Measurements from ENCODE around the gene GAS7.

The GAS7 gene

GRCh38 chr17:10072556-10073425, 125.6 kb downstream of the GAS7 start:
- Histone ChIP-seq H3K4me1 (ENCODE audit: control insufficient read depth, insufficient read depth, low read length) (peaks cover 14% of the 10 kb centered on the region), H3K9me3 (ENCODE audit: control insufficient read depth in 2 of 2, low read length in 2 of 2) (no peaks in the 10 kb centered on the region), H3K36me3 (ENCODE audit: control insufficient read depth in 2 of 2, insufficient read depth in 2 of 2, low read length in 2 of 2) (no peaks in the 10 kb centered on the region), H3K27me3 (ENCODE audit: control insufficient read depth in 1 of 2, insufficient read depth in 2 of 2, low read length in 2 of 2) (no peaks in the 10 kb centered on the region), H3K9ac (ENCODE audit: low read length in 2 of 2) (no peak overlapping the region), H3K4me3 (ENCODE audit: low read length in 2 of 2) (no peak overlapping the region), H3K27ac (ENCODE audit: low read length) (no peak overlapping the region)

GRCh38 chr17:10072086-10072485, 126.3 kb downstream of the GAS7 start:
- Histone ChIP-seq H3K4me1 (ENCODE audit: control insufficient read depth, insufficient read depth, low read length) (peaks cover 14% of the 10 kb centered on the region), H3K36me3 (ENCODE audit: control insufficient read depth in 2 of 2, insufficient read depth in 2 of 2, low read length in 2 of 2) (no peaks in the 10 kb centered on the region), H3K9me3 (ENCODE audit: control insufficient read depth in 2 of 2, low read length in 2 of 2) (no peaks in the 10 kb centered on the region), H3K9ac (ENCODE audit: low read length in 2 of 2) (no peak overlapping the region), H3K27me3 (ENCODE audit: control insufficient read depth in 1 of 2, insufficient read depth in 2 of 2, low read length in 2 of 2) (no peaks in the 10 kb centered on the region), H3K4me3 (ENCODE audit: low read length in 2 of 2) (no peak overlapping the region), H3K27ac (ENCODE audit: low read length) (no peak overlapping the region)

GRCh38 chr17:10071141-10071540, 127.3 kb downstream of the GAS7 start:
- H3K9me3 ChIP-seq (ENCODE audit: control insufficient read depth in 2 of 2, low read length in 2 of 2) = no peaks in the 10 kb centered on the region
- H3K27me3 ChIP-seq (ENCODE audit: control insufficient read depth in 1 of 2, insufficient read depth in 2 of 2, low read length in 2 of 2) = no peaks in the 10 kb centered on the region
- no peak overlapping the region for H3K4me3 ChIP-seq (ENCODE audit: low read length in 2 of 2)
- peaks cover 14% of the 10 kb centered on the region for H3K4me1 ChIP-seq (ENCODE audit: control insufficient read depth, insufficient read depth, low read length)
- no peak overlapping the region for H3K27ac ChIP-seq (ENCODE audit: low read length)
- no peak overlapping the region for H3K9ac ChIP-seq (ENCODE audit: low read length in 2 of 2)
- H3K36me3 ChIP-seq (ENCODE audit: control insufficient read depth in 2 of 2, insufficient read depth in 2 of 2, low read length in 2 of 2) = no peaks in the 10 kb centered on the region

GRCh38 chr17:10070690-10071089, 127.7 kb downstream of the GAS7 start:
- Histone ChIP-seq H3K27me3 (ENCODE audit: control insufficient read depth in 1 of 2, insufficient read depth in 2 of 2, low read length in 2 of 2) (no peaks in the 10 kb centered on the region), H3K9ac (ENCODE audit: low read length in 2 of 2) (no peak overlapping the region), H3K27ac (ENCODE audit: low read length) (no peak overlapping the region), H3K9me3 (ENCODE audit: control insufficient read depth in 2 of 2, low read length in 2 of 2) (no peaks in the 10 kb centered on the region), H3K4me1 (ENCODE audit: control insufficient read depth, insufficient read depth, low read length) (peaks cover 14% of the 10 kb centered on the region), H3K4me3 (ENCODE audit: low read length in 2 of 2) (no peak overlapping the region), H3K36me3 (ENCODE audit: control insufficient read depth in 2 of 2, insufficient read depth in 2 of 2, low read length in 2 of 2) (no peaks in the 10 kb centered on the region)

- Histone ChIP-seq H3K27ac (ENCODE audit: low read length) (peak overlapping the region; percentile 67), H3K9ac (ENCODE audit: low read length in 2 of 2) (no peak overlapping the region), H3K9me3 (ENCODE audit: control insufficient read depth in 2 of 2, low read length in 2 of 2) (peaks cover 0 to 6% of the 10 kb centered on the region in 2 donors), H3K4me3 (ENCODE audit: low read length in 2 of 2) (no peak overlapping the region), H3K36me3 (ENCODE audit: control insufficient read depth in 2 of 2, insufficient read depth in 2 of 2, low read length in 2 of 2) (no peaks in the 10 kb centered on the region), H3K27me3 (ENCODE audit: control insufficient read depth in 1 of 2, insufficient read depth in 2 of 2, low read length in 2 of 2) (no peaks in the 10 kb centered on the region), H3K4me1 (ENCODE audit: control insufficient read depth, insufficient read depth, low read length) (peaks cover 16% of the 10 kb centered on the region)
Measured at GRCh38 chr17:10069301-10069700, 129.1 kb downstream of the GAS7 start.

- peaks cover 0 to 6% of the 10 kb centered on the region in 2 donors for H3K9me3 ChIP-seq (ENCODE audit: control insufficient read depth in 2 of 2, low read length in 2 of 2)
- H3K36me3 ChIP-seq (ENCODE audit: control insufficient read depth in 2 of 2, insufficient read depth in 2 of 2, low read length in 2 of 2) = no peaks in the 10 kb centered on the region
- peaks cover 23% of the 10 kb centered on the region for H3K4me1 ChIP-seq (ENCODE audit: control insufficient read depth, insufficient read depth, low read length)
- no peak overlapping the region for H3K9ac ChIP-seq (ENCODE audit: low read length in 2 of 2)
- H3K27ac ChIP-seq (ENCODE audit: low read length) = no peak overlapping the region
- H3K27me3 ChIP-seq (ENCODE audit: control insufficient read depth in 1 of 2, insufficient read depth in 2 of 2, low read length in 2 of 2) = no peaks in the 10 kb centered on the region
- H3K4me3 ChIP-seq (ENCODE audit: low read length in 2 of 2) = no peak overlapping the region
Measured at GRCh38 chr17:10067446-10068143, 130.8 kb downstream of the GAS7 start.

GRCh38 chr17:10064536-10064935, 133.9 kb downstream of the GAS7 start:
- no peaks in the 10 kb centered on the region for H3K27me3 ChIP-seq (ENCODE audit: control insufficient read depth in 1 of 2, insufficient read depth in 2 of 2, low read length in 2 of 2)
- peaks cover 0 to 6% of the 10 kb centered on the region in 2 donors for H3K9me3 ChIP-seq (ENCODE audit: control insufficient read depth in 2 of 2, low read length in 2 of 2)
- H3K27ac ChIP-seq (ENCODE audit: low read length) = peak overlapping the region; percentile 31
- no peaks in the 10 kb centered on the region for H3K36me3 ChIP-seq (ENCODE audit: control insufficient read depth in 2 of 2, insufficient read depth in 2 of 2, low read length in 2 of 2)
- peaks cover 43% of the 10 kb centered on the region for H3K4me1 ChIP-seq (ENCODE audit: control insufficient read depth, insufficient read depth, low read length)
- no peak overlapping the region for H3K4me3 ChIP-seq (ENCODE audit: low read length in 2 of 2)
- H3K9ac ChIP-seq (ENCODE audit: low read length in 2 of 2) = no peak overlapping the region

GRCh38 chr17:10063730-10064241, 134.6 kb downstream of the GAS7 start:
- Histone ChIP-seq H3K4me1 (ENCODE audit: control insufficient read depth, insufficient read depth, low read length) (peaks cover 43% of the 10 kb centered on the region), H3K27ac (ENCODE audit: low read length) (peak overlapping the region; percentile 31)

GRCh38 chr17:10062691-10063385, 135.6 kb downstream of the GAS7 start:
- no peak overlapping the region for H3K9ac ChIP-seq (ENCODE audit: low read length in 2 of 2)
- peaks cover 0 to 6% of the 10 kb centered on the region in 2 donors for H3K9me3 ChIP-seq (ENCODE audit: control insufficient read depth in 2 of 2, low read length in 2 of 2)
- peaks cover 40% of the 10 kb centered on the region for H3K4me1 ChIP-seq (ENCODE audit: control insufficient read depth, insufficient read depth, low read length)
- no peak overlapping the region for H3K27ac ChIP-seq (ENCODE audit: low read length)
- H3K4me3 ChIP-seq (ENCODE audit: low read length in 2 of 2) = no peak overlapping the region
- no peaks in the 10 kb centered on the region for H3K36me3 ChIP-seq (ENCODE audit: control insufficient read depth in 2 of 2, insufficient read depth in 2 of 2, low read length in 2 of 2)
- H3K27me3 ChIP-seq (ENCODE audit: control insufficient read depth in 1 of 2, insufficient read depth in 2 of 2, low read length in 2 of 2) = no peaks in the 10 kb centered on the region

More at GRCh38 chr17:10063730-10064241, 134.6 kb downstream of the GAS7 start:
- peaks cover 0 to 6% of the 10 kb centered on the region in 2 donors for H3K9me3 ChIP-seq (ENCODE audit: control insufficient read depth in 2 of 2, low read length in 2 of 2)
- H3K36me3 ChIP-seq (ENCODE audit: control insufficient read depth in 2 of 2, insufficient read depth in 2 of 2, low read length in 2 of 2) = no peaks in the 10 kb centered on the region
- no peak overlapping the region for H3K4me3 ChIP-seq (ENCODE audit: low read length in 2 of 2)
- H3K27me3 ChIP-seq (ENCODE audit: control insufficient read depth in 1 of 2, insufficient read depth in 2 of 2, low read length in 2 of 2) = no peaks in the 10 kb centered on the region
- no peak overlapping the region for H3K9ac ChIP-seq (ENCODE audit: low read length in 2 of 2)

GRCh38 chr17:10061111-10061845, 137.1 kb downstream of the GAS7 start:
- Histone ChIP-seq H3K4me1 (ENCODE audit: control insufficient read depth, insufficient read depth, low read length) (peaks cover 40% of the 10 kb centered on the region), H3K27me3 (ENCODE audit: control insufficient read depth in 1 of 2, insufficient read depth in 2 of 2, low read length in 2 of 2) (no peaks in the 10 kb centered on the region), H3K36me3 (ENCODE audit: control insufficient read depth in 2 of 2, insufficient read depth in 2 of 2, low read length in 2 of 2) (no peaks in the 10 kb centered on the region), H3K4me3 (ENCODE audit: low read length in 2 of 2) (peak overlapping the region in 1 of 2 donors; percentile 22), H3K9me3 (ENCODE audit: control insufficient read depth in 2 of 2, low read length in 2 of 2) (peaks cover 0 to 6% of the 10 kb centered on the region in 2 donors), H3K27ac (ENCODE audit: low read length) (peak overlapping the region; percentile 46), H3K9ac (ENCODE audit: low read length in 2 of 2) (no peak overlapping the region)

Measured in stomach smooth muscle (tissue), 2 donors.